ENCODE measurements around the gene ZDHHC16.
A peak's percentile ranks its signal among the peaks of the same experiment; 100 is the strongest.
"Not testable (repeated sequence)": the region's sequence is repeated elsewhere in the genome, so short reads cannot be mapped to it uniquely, and the experiment has no call there.

ZDHHC16 gene

DNA sequence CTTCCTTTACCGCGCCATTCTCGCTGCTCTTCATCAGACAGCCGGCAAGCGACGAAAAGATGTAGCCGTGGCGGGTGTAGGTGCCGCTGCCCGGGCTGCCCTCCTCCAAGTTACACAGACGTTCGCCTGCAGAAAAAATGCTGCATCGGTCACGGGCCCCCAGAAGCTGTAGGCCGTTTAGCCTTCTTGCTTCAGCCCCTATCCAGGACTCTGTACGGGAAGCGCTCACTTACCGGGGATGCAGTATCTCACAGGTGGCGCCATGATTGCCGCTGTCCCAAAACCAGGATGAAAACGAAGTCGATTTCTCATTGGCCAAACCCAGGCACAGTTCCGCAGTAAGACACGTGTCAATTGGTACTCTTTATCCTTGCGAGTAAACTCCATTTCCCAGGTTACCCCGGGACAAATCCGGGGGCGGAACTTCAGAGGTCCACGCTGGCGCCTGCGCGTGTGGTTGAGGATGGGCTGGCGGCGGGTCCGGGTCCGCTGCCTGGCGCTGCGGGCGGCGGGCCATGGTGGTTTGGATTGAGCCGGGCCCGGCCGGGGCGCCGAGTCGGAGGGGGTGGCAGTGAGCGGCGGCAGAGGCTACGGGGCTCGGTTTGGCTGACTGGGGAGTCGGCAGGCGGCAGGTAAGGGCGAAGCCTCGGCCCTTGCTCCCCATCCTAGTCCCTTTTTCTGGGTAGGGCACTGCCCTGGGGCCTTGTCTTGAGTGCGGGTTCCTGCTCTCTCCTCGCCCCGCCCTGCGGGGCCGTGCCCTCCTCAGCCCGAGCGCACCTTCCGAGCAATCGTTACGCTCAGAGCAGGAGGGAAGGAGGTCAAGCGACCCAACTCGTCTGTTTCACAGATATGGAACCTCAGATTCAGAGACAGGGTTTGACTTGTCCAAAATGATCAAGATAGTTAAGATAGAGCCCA, at the start of gene ZDHHC16, which contains the start of gene EXOSC1:
Gene ZDHHC16, plus strand, starts transcription at position 454 of the 918 bp plus-strand sequence. CDS start 5,501 bp downstream, outside the sequence.
Gene EXOSC1, minus strand, starts transcription at position 285 of the 918 bp plus-strand sequence. Its CDS starts 21 bp downstream, at position 264.
- DNase-seq: peak; percentile 94

DNA sequence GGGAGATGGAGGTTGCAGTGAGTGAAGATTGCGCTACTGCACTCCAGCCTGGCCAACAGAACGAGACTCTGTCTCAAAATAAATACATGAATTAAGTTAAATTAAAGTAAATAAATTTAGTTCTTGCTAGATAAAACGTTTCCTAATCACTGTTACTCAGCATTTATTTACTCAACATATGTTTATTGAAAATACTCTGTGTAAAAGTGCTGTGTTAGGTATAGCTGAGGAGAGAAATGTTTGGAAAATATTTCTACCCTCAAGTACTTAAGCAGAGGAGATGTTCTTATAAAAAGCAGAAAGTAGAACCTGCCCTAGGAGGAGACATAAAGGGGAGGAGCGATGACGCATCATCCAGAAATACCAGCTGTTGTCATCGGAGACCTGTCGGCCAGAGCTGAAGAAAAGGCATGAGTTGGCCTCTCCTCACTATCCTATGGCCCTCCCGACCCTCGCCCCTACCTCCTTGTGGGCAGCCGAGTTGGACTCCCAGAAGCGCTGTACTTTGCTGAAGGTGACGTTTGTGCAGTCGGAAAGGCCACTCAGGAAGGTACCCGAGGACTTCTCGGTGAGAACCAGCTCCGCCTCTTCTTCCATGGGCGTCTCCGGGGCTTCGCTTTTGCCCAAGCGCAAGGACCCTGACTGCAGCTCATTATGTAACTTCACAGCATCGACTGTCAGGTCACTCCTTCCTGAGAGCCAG, 46.0 kb upstream of the ZDHHC16 start:
- DNase-seq: peak; percentile 33

DNA sequence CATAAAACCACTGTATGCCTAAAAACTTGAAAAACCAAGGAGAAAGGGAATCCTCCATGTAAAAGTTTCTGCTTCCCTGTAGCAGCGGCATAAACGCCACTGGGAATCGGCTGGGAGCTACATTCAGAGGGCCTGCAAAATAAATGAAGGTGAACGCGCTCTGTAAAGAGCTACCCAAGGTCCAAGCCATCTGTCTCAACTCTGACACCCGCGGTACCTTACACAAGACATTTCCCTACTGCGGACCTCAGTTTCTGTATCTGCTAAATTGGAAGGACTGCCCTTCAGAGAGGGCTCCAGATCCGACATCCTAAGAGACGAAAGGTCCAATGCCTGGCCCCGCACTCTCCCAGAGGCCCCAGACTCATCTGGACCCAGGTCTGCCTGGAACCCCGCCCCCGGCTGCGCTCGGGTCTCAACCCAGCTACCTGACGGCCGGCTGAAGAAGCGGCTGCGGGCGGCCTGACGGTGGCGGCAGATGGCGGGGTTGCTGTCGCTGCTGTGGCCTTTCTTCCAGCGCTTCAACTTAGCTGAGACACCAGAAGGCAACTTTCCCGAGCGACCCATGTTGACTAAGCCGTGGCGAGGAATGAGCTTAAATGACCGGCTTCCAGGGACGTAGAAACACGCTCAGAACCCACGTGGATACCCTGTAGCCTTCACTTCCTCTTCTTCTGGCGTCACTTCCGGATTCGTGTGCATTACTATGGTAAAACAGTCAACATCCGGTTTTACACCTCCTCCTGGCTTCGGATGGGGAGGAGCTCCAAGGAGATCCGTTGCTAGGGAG, 45.1 kb upstream of the ZDHHC16 start, which contains the start of gene RRP12:
Gene RRP12, minus strand, starts transcription at position 676 of the 790 bp plus-strand sequence. Its CDS starts 109 bp downstream, at position 567.
- peak; percentile 77 for DNase-seq

DNA sequence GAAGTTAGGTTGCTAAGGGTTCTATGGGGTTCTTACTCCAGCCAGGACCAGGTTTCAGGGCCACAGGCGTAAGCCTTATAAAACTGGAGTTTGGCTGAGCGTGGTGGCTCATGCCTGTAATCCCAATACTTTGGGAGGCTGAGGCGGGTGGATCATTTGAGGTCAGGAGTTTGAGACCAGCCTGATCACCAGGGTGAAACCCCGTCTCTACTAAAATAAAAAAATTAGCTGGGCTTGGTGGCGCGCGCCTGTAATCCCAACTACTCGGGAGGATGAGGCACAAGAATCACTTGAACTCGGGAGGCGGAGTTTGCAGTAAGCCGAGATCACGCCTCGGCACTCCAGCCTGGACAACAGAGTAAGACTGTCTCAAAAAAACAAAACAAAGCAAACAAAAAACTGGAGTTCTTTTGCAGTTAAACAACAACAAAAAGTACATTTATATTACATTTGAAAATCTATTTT, 44.5 kb upstream of the ZDHHC16 start:
- DNase-seq: no peak

DNA sequence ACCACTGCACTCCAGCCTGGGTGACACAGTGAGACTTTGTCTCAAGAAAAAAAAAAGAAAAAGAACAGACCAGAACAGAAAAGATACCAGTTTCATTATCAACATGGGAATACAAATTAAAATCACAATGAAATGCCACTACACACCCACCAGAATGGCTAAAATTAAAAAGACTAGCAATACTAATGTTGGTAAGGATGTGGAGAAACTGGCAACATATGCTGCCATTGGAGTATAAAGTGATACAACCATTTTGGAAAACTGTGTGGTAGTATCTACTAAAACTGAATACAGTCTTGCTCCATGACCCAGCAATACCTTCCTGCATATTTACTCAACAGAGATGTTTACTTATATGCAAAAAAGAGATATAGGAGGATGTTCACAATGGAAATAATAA, 41.9 kb upstream of the ZDHHC16 start:
- no peak for DNase-seq

DNA sequence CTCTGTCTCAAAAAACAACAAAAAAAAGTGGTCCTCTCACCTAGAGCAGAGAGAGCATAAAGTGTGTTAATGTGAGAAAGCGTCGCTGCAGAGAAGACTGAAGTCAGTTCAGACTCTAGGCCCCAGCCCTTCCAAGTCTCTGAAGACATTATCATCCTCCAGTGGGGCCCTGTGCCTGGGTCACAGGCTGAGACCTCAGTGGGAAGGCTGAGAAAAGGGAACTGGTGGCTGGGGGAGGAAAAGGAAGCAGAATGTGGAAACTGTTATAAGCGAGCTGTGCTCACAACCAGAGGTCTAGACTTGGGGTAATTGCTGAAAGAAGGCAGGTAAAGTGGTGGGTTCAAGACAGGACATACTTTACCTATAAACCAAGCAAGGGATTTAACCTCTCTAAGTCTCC, 39.9 kb upstream of the ZDHHC16 start:
- DNase-seq: no peak

DNA sequence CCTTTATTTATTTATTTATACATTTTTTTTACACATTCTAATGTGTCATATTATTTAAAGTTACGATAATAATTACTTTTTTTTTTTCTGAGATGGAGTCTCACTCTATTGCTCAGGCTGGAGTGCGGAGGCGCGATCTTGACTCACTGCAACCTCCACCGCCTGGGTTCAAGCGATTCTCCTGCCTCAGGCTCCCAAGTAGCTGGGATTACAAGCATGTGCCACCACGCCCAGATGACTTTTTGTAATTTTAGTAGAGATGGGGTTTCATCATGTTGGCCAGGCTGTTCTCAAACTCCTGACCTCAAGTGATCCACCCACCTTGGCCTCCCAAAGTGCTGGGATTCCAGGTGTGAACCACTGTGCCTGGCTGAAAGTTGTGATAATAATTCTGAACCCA, 39.5 kb upstream of the ZDHHC16 start:
- not testable (repeated sequence) for DNase-seq

DNA sequence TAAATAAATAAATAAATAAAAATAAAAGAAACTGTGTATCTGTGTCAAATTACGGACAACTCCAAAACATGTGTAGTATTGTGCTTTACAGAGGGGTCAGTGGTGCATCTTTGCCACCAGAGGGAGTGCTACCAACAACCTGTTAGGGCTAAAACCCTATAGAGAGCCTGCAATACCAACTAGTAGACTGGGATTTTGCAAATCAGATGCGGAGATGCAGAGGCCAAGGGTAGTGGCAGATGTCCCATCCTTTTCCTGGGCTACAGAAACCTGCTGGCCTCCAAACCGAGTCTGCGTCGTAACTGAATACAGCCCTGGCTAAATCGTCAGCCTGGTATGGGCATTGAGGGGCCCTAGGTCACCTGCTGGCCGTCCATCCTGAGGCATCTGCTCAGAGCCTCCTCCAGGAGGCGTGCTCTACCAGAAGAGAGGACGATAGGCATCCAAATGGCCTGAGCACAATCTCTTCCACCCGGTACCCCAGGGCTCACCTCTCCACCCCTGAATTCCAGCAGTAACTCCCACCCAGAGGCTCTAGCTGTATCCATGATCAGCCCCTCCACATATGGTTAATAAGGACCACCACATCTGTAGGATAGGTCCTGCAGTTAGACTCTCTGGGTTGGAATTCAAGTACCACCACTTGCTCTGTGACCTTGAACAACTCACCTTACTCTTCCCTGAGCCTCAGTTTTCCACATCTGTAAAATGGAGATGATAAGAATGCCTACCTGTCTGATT, 38.6 kb upstream of the ZDHHC16 start:
- peak; percentile 56 for DNase-seq

DNA sequence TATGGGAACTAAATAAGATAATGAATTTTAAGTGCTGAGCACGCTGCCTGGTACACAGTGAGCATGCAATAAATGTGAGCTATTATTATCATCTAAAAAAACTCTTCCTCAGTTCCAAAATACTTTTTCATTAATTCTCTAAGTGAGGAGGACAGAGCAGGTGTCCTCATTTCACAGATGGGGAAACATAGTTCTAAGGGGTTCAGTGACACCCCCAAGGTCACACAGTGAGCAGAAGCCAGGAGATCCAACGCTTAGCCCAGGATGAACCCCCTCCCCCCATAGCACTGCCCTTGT, 38.1 kb upstream of the ZDHHC16 start:
- DNase-seq: no peak

DNA sequence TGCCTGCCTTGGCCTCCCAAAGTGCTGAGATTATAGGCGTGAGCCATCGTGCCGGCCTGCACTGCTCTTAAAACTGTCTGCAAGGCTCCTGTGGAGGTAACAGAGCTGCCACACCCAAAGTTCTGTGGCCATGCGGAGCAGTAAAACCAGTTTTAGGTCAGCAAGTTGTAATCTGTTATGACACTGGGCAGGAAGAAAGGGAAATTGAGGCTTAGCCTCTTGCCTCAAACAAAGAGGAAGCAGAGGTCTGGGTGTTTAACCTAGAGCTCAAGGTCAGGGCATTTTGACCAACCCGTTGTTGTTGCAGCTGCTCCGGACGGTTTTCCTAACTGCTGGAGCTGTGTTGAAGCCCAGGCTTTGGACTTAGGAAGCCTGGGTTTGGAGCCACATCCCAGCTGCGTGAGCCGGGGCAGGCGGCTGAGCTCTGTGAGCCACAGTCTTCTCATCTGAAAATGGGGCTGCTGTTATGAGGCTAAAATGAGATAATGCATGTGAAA, 37.4 kb upstream of the ZDHHC16 start:
- DNase-seq: no peak

DNA sequence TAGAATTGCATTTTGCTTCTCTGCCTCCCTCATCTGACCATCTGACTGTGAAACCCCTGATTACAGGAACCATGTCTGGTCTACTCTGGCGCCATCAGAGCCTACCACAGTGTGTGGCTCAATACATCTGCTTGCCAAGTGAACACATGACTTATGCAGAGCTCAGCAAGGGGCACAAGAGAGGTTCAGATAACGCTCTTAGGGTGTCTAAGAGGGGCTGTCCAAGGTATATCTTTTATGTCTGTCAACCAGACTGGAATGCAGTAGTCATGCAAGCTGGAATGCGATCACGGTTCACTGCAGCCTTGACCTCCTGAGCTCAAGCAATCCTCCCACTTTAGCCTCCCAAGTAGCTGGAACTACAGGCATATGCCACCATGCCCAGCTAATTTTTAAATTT, 34.6 kb upstream of the ZDHHC16 start:
- no peak for DNase-seq

DNA sequence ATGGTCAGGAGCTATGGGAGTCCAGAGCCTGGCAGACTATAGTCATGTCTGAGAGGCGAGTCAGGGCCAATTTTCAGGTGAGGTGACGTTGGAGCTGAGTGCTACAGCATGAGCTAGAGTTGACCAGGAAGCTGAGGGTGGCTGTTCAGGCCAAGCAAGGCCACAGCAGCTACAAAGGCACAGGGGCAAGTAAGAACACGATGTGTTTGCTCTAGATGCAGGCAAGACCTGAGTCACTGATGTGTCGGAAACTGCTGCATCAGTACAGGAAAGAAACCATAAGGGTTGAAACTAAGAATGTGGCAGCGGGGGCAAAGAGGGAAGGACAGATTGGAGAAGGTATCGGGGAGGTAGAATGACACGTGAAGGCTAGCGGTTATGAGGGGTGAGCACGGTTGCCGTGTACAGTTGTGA, 33.1 kb upstream of the ZDHHC16 start:
- peak; percentile 52 for DNase-seq

DNA sequence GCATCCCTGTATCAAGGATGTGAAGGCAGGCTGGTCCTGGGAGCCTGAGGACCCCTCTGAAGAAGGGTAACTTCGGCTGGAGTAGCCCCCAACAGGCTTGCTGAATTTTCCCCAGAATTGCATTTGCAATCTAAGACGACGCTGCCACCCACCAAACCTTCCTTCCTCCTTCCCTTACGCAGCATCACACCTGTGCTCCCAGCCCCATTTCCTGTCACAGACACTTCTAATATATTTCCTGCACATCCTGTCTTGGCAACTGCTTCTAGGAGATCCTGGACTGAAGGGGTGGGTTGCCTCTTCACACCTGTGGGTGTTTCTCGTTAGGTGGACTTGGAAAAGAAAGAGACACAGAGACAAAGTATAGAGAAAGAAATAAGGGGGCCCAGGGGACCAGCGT, 29.4 kb upstream of the ZDHHC16 start:
- DNase-seq: no peak

DNA sequence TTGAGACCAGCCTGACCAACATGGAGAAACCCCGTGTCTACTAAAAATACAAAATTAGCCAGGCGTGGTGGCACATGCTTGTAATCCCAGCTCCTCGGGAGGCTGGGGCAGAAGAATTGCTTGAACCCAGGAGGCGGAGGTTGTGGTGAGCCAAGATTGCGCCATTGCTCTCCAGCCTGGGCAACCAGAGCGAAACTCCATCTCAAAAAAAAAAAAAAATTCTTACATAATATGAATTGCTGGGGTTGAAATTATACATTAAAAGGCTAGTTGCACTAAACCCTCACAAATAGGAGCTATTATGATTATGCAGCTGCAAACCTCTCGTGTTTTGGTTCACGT, 22.2 kb upstream of the ZDHHC16 start:
- not testable (repeated sequence) for DNase-seq

DNA sequence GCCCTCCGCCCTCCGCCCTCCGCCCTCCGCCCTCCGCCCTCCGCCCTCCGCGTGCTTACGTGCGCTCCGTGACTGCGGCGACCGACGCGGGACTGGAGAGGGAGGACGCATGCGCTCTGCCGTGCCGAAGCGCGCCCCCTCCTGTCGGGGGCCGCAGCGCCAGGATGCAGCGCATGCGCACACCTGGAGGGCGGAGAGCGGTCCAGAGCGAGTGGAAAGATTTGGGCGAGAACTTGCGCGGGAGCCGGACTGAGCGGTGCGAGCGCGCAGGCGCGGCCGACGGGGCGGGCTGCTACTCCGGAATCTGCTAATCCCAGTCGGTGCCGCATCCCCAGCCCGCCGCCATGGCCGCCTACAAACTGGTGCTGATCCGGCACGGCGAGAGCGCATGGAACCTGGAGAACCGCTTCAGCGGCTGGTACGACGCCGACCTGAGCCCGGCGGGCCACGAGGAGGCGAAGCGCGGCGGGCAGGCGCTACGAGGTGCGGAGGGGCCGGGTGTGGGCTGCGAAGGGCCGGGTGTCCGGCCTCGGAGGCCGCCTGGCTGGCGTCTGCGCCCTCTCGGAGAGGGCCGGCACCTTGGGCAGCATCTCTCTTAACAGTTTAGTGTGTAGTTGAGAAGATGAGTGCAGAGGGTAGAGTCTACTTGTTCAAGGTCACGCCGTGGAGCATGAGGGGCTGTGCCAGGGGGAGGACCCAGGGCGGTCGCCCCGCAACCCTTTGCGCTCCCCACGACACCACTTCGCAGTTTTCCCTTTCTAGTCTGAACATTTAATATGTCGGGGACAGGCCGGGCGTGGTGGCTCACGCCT, 19.8 kb upstream of the ZDHHC16 start, which contains the start of gene PGAM1:
Gene PGAM1, plus strand, starts transcription at position 228 of the 812 bp plus-strand sequence. Its CDS starts 117 bp downstream, at position 345.
- DNase-seq: peak; percentile 92

DNA sequence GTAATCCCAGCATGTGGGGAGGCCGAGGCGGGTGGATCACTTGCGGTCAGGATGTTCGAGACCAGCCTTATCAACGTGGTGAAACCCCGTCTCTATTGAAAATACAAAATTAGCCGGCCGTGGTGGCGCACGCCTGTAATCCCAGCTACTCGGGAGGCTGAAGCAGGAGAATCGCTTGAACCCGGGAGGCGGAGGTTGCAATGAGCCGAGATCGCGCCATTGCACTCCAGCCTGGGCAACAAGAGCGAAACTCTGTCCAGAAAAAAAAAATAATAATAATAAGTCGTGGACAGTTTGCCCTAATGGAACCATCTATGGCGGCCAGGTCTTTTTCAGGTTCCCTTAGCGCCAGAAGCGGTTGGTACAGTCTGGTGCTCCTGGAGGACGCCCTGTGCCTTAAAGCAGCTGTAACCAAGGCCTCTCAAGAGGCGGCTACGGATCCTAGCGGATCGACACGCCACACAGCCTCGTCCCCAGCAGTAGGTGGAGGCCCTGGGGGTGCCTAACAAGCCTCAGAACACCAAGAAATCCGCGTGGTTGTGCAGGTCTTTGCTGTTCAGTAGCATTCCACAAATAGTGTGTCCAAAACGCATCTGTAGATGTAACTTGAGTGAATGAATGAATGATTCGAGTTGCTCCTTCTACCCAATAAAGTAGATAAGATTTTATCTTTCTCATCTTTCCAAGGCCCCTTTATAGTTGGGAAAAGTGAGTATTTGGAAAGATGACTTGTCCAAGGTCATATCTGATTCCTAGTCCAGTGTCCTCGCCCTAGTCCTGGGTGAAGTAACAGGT, 19.0 kb upstream of the ZDHHC16 start:
- no peak for DNase-seq

DNA sequence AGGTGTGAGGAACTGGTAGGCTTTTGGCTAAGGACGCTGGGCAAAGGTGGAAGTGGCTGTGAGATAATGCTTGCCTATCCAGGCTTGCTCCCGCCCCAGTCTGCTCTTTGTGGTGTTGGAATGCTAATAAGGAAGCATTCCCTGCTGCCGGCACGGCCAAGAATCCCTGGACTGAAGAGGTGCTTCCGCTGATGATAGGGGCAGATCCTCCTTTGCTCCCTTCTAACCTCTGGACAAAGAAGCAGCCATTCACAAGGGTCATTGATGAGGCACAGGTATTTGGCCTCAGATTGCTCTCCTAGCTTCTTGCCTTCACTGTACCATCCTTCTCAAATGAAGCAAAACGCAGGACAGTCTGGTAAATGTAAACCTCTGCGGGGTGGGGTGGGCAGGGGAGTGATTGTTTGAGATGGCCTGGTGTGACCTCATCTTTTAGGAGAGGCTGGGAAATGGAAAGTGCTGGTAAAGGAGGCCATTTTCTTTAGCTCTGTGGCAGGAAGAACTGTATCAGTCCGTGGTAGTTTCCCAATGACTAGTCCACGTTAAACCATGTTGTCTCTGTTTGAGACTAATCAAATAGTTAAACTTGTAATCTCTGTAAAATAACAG, 18.3 kb upstream of the ZDHHC16 start:
- no peak for DNase-seq

DNA sequence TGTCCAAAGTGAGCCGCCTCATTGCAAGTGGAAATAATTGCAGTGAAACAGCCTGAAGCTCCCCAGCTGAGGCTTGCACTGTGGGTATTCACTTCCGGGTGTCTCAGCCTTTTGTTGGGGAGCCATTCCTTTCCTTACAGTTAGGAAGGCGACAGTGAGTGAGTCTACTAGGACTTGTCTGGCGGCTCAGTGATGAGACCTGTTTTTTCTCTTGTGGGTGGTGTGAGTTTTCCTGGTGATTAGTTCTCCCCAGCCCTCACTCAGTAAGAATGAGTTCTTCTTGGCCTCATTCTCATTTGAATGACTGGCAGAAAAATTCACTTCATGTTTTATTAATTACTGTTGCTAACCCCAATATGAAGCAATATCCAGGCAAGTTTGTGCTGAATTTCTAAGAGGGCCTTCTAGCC, 17.4 kb upstream of the ZDHHC16 start:
- no peak for DNase-seq

DNA sequence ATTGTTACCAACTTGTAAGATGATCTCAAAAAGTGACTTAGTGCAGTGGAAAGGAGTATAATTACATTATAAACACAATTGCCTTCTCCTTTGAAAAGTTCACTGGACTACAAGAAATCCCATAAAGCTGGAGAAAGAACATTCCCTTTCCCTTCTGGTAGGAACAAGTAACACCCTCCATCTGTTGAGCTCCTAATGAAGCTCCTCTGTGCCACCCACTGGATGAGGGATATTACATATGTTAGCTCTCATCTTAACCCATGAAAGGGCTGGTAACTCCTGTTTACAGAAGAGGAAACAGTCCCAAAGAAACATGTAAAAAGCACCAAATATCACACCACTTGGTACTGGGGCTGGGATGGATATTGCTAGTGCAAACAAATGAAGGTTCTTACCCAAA, 11.9 kb upstream of the ZDHHC16 start:
- no peak for DNase-seq

DNA sequence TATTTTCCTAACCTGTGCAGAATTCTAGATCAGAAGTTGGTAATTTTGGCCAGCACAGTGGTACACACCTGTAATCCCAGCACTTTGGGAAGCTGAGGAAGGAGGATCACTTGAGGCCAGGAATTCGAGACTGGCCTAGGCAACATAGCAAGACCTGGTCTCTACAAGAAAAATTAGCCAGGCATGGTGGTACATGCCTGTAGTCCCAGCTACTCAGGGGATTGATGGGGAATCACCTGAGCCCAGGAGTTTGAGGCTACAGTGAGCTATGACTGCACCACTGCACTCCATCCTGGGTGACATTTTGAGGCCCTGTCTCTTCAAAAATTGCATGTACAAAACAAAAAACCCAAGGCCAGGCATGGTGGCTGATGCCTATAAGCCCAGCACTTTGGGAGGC, 11.4 kb upstream of the ZDHHC16 start:
- DNase-seq: no peak

Measured in activated naive CD4-positive, alpha-beta T cell treated with anti-CD3 and anti-CD28 coated beads, Interleukin-2, amount 50 U/mL, for 16 hours (primary cell).